ENCODE results near the gene CTLA4. TPM values are rescaled to one million over a fixed set of nuclear protein-coding genes. Genes with fewer than 3 reads are reported as not detected.

The CTLA4 gene
- total RNA-seq, 2 experiments from 2014 or later = not detected

- ChIA-PET POLR2A (no interaction called here), CTCF (ENCODE audit: unreplicated experiment) (interaction anchor here (1.0 kb wide), 1 partner anchor 38 kb away, joined by 3 read pairs; no protein-coding TSS in a partner anchor)
- Histone ChIP-seq H4K20me1 (ENCODE audit: insufficient read depth, low read length) (no peaks in the 10 kb centered on the region), H3K4me1 (ENCODE audit: insufficient read depth, low read length, poor library complexity, severe bottlenecking) (peaks cover 11% of the 10 kb centered on the region), H3K36me3 (ENCODE audit: insufficient read depth, low read length) (no peaks in the 10 kb centered on the region), H3K4me2 (ENCODE audit: low read length) (no peak overlapping the region), H3K9me2 (ENCODE audit: insufficient read depth, low read length) (no peaks in the 10 kb centered on the region), H3K27ac (ENCODE audit: low read depth, low read length, poor library complexity, severe bottlenecking) (no peak overlapping the region), H3K4me3 (ENCODE audit: low read depth, low read length, poor library complexity, severe bottlenecking) (no peak overlapping the region), H3K9me3 (ENCODE audit: low read length) (no peaks in the 10 kb centered on the region), H2AFZ (ENCODE audit: low read length) (no peak overlapping the region; the same call in 1 of the 2 replicates), H3K79me2 (ENCODE audit: insufficient read depth, low read depth, low read length) (no peaks in the 10 kb centered on the region)
- no peak for DNase-seq (ENCODE audit: low spot score)
- intact Hi-C loops (cut with micrococcal nuclease; ENCODE audit: unreplicated experiment) = no loop called here
- TF ChIP-seq EZH2phosphoT487 (IDR thresholded peaks at IDR 0.05; ENCODE audit: borderline replicate concordance, low read depth, low read length) (no peak), CTCF (conservative IDR thresholded peaks at IDR 0.05; ENCODE audit: low read length) (no peak)
- BruUV-seq (replicated peaks) = no TSS peak
Measured at GRCh38 chr2:203871371-203871983, 3.9 kb downstream of the CTLA4 start.

- CTCF ChIA-PET (ENCODE audit: unreplicated experiment) = no interaction called here
- POLR2A ChIA-PET = interaction anchor here (0.6 to 2.7 kb wide), 3 partner anchors 14 to 46 kb away, joined by 3 to 9 read pairs (median 3); no protein-coding TSS in a partner anchor
Measured at GRCh38 chr2:203873461-203873860, 5.9 kb downstream of the CTLA4 start.

More at GRCh38 chr2:203873461-203873860, 5.9 kb downstream of the CTLA4 start:
- no TSS peak for BruUV-seq (replicated peaks)
- TF ChIP-seq EZH2phosphoT487 (IDR thresholded peaks at IDR 0.05; ENCODE audit: borderline replicate concordance, low read depth, low read length) (no peak), CTCF (conservative IDR thresholded peaks at IDR 0.05; ENCODE audit: low read length) (peak; percentile 22; the same call in 1 of the 2 replicates)
- H3K9me3 ChIP-seq (ENCODE audit: low read length) = no peaks in the 10 kb centered on the region
- no peak overlapping the region for H2AFZ ChIP-seq (ENCODE audit: low read length)
- DNase-seq (ENCODE audit: low spot score) = no peak
- H3K4me1 ChIP-seq (ENCODE audit: insufficient read depth, low read length, poor library complexity, severe bottlenecking) = peaks cover 11% of the 10 kb centered on the region
- no peaks in the 10 kb centered on the region for H3K9me2 ChIP-seq (ENCODE audit: insufficient read depth, low read length)
- no peak overlapping the region for H3K4me2 ChIP-seq (ENCODE audit: low read length)
- no peaks in the 10 kb centered on the region for H3K36me3 ChIP-seq (ENCODE audit: insufficient read depth, low read length)
- H3K27ac ChIP-seq (ENCODE audit: low read depth, low read length, poor library complexity, severe bottlenecking) = no peak overlapping the region
- no peak overlapping the region for H3K4me3 ChIP-seq (ENCODE audit: low read depth, low read length, poor library complexity, severe bottlenecking)
- intact Hi-C loops (cut with micrococcal nuclease; ENCODE audit: unreplicated experiment) = no loop called here
- no peaks in the 10 kb centered on the region for H3K79me2 ChIP-seq (ENCODE audit: insufficient read depth, low read depth, low read length)
- no peaks in the 10 kb centered on the region for H4K20me1 ChIP-seq (ENCODE audit: insufficient read depth, low read length)

All from OCI-LY7 (cell line).